GM23338 (cell line): Measurements from ENCODE around the gene GAS2. TPM values are rescaled to one million over a fixed set of nuclear protein-coding genes. Genes with fewer than 3 reads are reported as not detected.

Source experiments
- EZH2phosphoT487 ChIP-seq: fragments of 200-600 bp; sonication (generic); IDR thresholded peaks from one replicate; pipeline ENCODE4 v1.8.1; 2018; ENCODE audit warnings: antibody characterized with exemption; ENCODE audit not compliant: unreplicated experiment
- JUNB ChIP-seq: IDR thresholded peaks from one replicate; pipeline ENCODE4 v1.6.1; 2016; ENCODE audit warnings: antibody characterized with exemption; ENCODE audit not compliant: unreplicated experiment
- POLR2AphosphoS5 ChIP-seq: IDR thresholded peaks from 2 replicates; pipeline ENCODE4 v1.6.1; 2016; ENCODE audit warnings: antibody characterized with exemption, low read depth
- REST ChIP-seq: IDR thresholded peaks from one replicate; pipeline ENCODE4 v1.6.1; 2018; ENCODE audit warnings: antibody characterized with exemption; ENCODE audit not compliant: unreplicated experiment
- STAT1 ChIP-seq: IDR thresholded peaks from one replicate; pipeline ENCODE4 v1.6.1; 2016; ENCODE audit warnings: antibody characterized with exemption; ENCODE audit not compliant: unreplicated experiment
- ZNF462 ChIP-seq: fragments of 250-450 bp; sonication (Bioruptor Pico); IDR thresholded peaks from 2 replicates; pipeline ENCODE4 v1.5.0; 2020; ENCODE audit warnings: mild to moderate bottlenecking, moderate library complexity
- polyA plus RNA-seq: library from polyadenylated mRNA; unstranded; fragments of >200 nt; fragmentation: Nextera tagmentation; extraction: Ambion mirVana; gene quantifications from 2 replicates; pipeline ENCODE4 v1.2.1, GENCODE V29; 2016
- total RNA-seq: library from RNA; depleted of rRNA; stranded (reverse); fragments of >200 nt; shearing (Covaris generic); gene quantifications from 2 replicates; pipeline ENCODE4 v1.2.3, GENCODE V29; 2014
- TF ChIP-seq, protein P1 (sequence below): IDR thresholded peaks from 2 replicates; pipeline ENCODE4 v1.6.1; 2016; ENCODE audit warnings: antibody characterized with exemption

GAS2 gene
- total and polyA plus RNA-seq, 2 experiments from 2014 or later: 2.6 to 6.7 TPM

- TF ChIP-seq ZNF462 (CRISPR knock-in tag) (no peak), EZH2phosphoT487 (no peak), REST (no peak), STAT1 (no peak), POLR2AphosphoS5 (no peak), JUNB (no peak)
- TF ChIP-seq, protein P1, sequence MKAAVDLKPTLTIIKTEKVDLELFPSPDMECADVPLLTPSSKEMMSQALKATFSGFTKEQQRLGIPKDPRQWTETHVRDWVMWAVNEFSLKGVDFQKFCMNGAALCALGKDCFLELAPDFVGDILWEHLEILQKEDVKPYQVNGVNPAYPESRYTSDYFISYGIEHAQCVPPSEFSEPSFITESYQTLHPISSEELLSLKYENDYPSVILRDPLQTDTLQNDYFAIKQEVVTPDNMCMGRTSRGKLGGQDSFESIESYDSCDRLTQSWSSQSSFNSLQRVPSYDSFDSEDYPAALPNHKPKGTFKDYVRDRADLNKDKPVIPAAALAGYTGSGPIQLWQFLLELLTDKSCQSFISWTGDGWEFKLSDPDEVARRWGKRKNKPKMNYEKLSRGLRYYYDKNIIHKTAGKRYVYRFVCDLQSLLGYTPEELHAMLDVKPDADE: no peak
Measured at GRCh38 chr11:22666688-22667439, 453 bp downstream of the GAS2 start (continued).
